HepG2 (cell line): ENCODE results near the gene FBXW12. TPM values are rescaled to one million over a fixed set of nuclear protein-coding genes. Genes with fewer than 3 reads are reported as not detected.

Source experiments
- ATAC-seq: fragments of 200-7000 bp; cut with Tn5 transposase; 3 replicates; pipeline ENCODE4 v1.9.1; 2020; ENCODE audit warnings: mild to moderate bottlenecking, moderate library complexity
- BruUV-seq: library from RNA; stranded (reverse); fragments of 400-500 nt; replicated peaks from 2 replicates; lab custom pipeline; 2021; lab: Mats Ljungman, UMichigan
- CTCF ChIA-PET: fragments of 300-600 bp; formaldehyde crosslinking; extraction: SDS; loops from one replicate; lab custom pipeline; 2021; ENCODE audit warnings: low total read pairs, inconsistent platforms, low intra/inter-chr PET ratio; lab: Yijun Ruan, JAX
- POLR2A ChIA-PET: fragments of 350-600 bp; sonication (Branson Sonifier 250); formaldehyde crosslinking; loops from one replicate; lab custom pipeline; 2020; ENCODE audit warnings: antibody characterized with exemption, inconsistent platforms; lab: Yijun Ruan, JAX
- DNase-seq: peaks from one replicate; pipeline ENCODE4 v3.0.0-alpha.2; 2015; ENCODE audit warnings: low spot score
- FAIRE-seq: peaks from 3 replicates; lab custom pipeline; 2011; peaks lifted over from hg19 to GRCh38; lab: Jason Lieb, UNC
- H2AFZ ChIP-seq: one replicate; pipeline ENCODE4 v1.6.1; 2011; ENCODE audit warnings: low read length, inconsistent platforms
- H3K27ac ChIP-seq: fragments of 300-600 bp; 3 replicates; pipeline ENCODE4 v1.8.0; 2011; ENCODE audit warnings: mixed run types, mild to moderate bottlenecking, mixed read lengths, low read length, inconsistent platforms; ENCODE audit not compliant: insufficient read depth; ENCODE audit errors: extremely low read length
- H3K27me3 ChIP-seq, 2 experiments: fragments of 200-600 bp in 1 of 2; 2 replicates in 1 of 2; 3 replicates in 1 of 2; pipeline versions ENCODE4 v1.6.0 to v1.8.0; 2011; ENCODE audit warnings: low read length in 2 of 2, mild to moderate bottlenecking in 2 of 2, moderate library complexity in 2 of 2, inconsistent platforms in 1 of 2; ENCODE audit not compliant: insufficient read depth in 2 of 2, control insufficient read depth in 1 of 2
- H3K36me3 ChIP-seq, 2 experiments: fragments of 200-600 bp in 1 of 2; replicated peaks in 1 of 2; 2 replicates in 1 of 2; 3 replicates in 1 of 2; pipeline versions ENCODE4 v1.5.1 to v1.8.0; 2011; ENCODE audit warnings: low read length in 2 of 2, inconsistent platforms in 1 of 2; ENCODE audit not compliant: insufficient read depth in 2 of 2, control insufficient read depth in 1 of 2
- H3K4me1 ChIP-seq: 2 replicates; pipeline ENCODE4 v1.5.1; 2012; ENCODE audit warnings: low read length, inconsistent platforms; ENCODE audit not compliant: insufficient read depth
- H3K4me2 ChIP-seq: 2 replicates; pipeline ENCODE4 v1.6.0; 2011; ENCODE audit warnings: low read depth, low read length, inconsistent platforms
- H3K4me3 ChIP-seq, 3 experiments: fragments of 200-600 bp in 1 of 3; sonication (generic), shearing (Covaris generic) in 1 of 3; replicated peaks in 1 of 3; 2 replicates each; pipeline ENCODE4 v1.5.1; 2011 to 2016; ENCODE audit warnings: low read length in 3 of 3, inconsistent platforms in 2 of 3, low read depth in 2 of 3, mild to moderate bottlenecking in 2 of 3, control low read depth in 1 of 3, mixed read lengths in 1 of 3; ENCODE audit not compliant: insufficient read depth in 1 of 3
- H3K79me2 ChIP-seq: one replicate; pipeline ENCODE4 v1.6.1; 2011; ENCODE audit warnings: low read length, inconsistent platforms; ENCODE audit not compliant: insufficient read depth
- H3K9ac ChIP-seq: 2 replicates; pipeline ENCODE4 v1.6.0; 2011; ENCODE audit warnings: mild to moderate bottlenecking, low read depth, low read length, inconsistent platforms; ENCODE audit not compliant: insufficient read depth
- H3K9me3 ChIP-seq: 2 replicates; pipeline ENCODE4 v1.5.1; 2012; ENCODE audit warnings: mild to moderate bottlenecking, low read length
- H4K20me1 ChIP-seq: 2 replicates; pipeline ENCODE4 v1.6.0; 2011; ENCODE audit warnings: inconsistent platforms, mild to moderate bottlenecking, low read length, moderate library complexity; ENCODE audit not compliant: insufficient read depth
- AGO1 ChIP-seq: fragments of 200-400 bp; formaldehyde crosslinking; IDR thresholded peaks from 2 replicates; pipeline ENCODE4 v1.6.1; 2017; ENCODE audit warnings: mild to moderate bottlenecking, low read depth, low read length, moderate library complexity; ENCODE audit not compliant: poor library complexity, severe bottlenecking
- ATRX ChIP-seq: sonication (generic); formaldehyde crosslinking; IDR thresholded peaks from 2 replicates; pipeline ENCODE4 v1.4.0; 2020; ENCODE audit warnings: missing genetic modification reagents, borderline replicate concordance
- CBX2 ChIP-seq, 2 experiments: fragments of 200-600 bp in 1 of 2; sonication (generic); formaldehyde crosslinking in 1 of 2; IDR thresholded peaks; 2 replicates each; pipeline versions ENCODE4 v1.7.0 to v1.8.1; 2018 to 2022; ENCODE audit warnings: low read depth in 2 of 2, low read length in 1 of 2, mild to moderate bottlenecking in 1 of 2, missing genetic modification reagents in 1 of 2
- E2F5 ChIP-seq: sonication (generic); formaldehyde crosslinking; conservative IDR thresholded peaks from 2 replicates; pipeline ENCODE4 v1.4.0; 2020; ENCODE audit warnings: missing genetic modification reagents
- ETV5 ChIP-seq: IDR thresholded peaks from 2 replicates; pipeline ENCODE4 v1.6.1; 2018; ENCODE audit warnings: missing biosample characterization, missing genetic modification reagents, inconsistent platforms, borderline replicate concordance
- FOXC1 ChIP-seq: sonication (generic); formaldehyde crosslinking; IDR thresholded peaks from 2 replicates; pipeline ENCODE4 v1.8.0; 2022; ENCODE audit warnings: mild to moderate bottlenecking, missing genetic modification reagents, borderline replicate concordance
- HNRNPH1 ChIP-seq: fragments of 200-400 bp; formaldehyde crosslinking; optimal IDR thresholded peaks from 2 replicates; pipeline ENCODE3; 2017; ENCODE audit warnings: mild to moderate bottlenecking, low read depth, low read length
- HNRNPL ChIP-seq: fragments of 200-400 bp; formaldehyde crosslinking; IDR thresholded peaks from 2 replicates; pipeline ENCODE4 v1.6.1; 2017; ENCODE audit warnings: mild to moderate bottlenecking, low read depth, low read length
- IKZF5 ChIP-seq: IDR thresholded peaks from 2 replicates; pipeline ENCODE4 v1.6.1; 2018; ENCODE audit warnings: missing genetic modification reagents, mild to moderate bottlenecking, missing compliant biosample characterization
- KDM2A ChIP-seq: sonication (generic); formaldehyde crosslinking; IDR thresholded peaks from 2 replicates; pipeline ENCODE4 v1.4.0; 2020; ENCODE audit warnings: low read depth, missing genetic modification reagents, borderline replicate concordance
- KLF6 ChIP-seq: IDR thresholded peaks from 2 replicates; pipeline ENCODE4 v1.8.0; 2016; ENCODE audit warnings: missing biosample characterization, missing genetic modification reagents
- POLR2G ChIP-seq: fragments of 200-400 bp; formaldehyde crosslinking; IDR thresholded peaks from 2 replicates; pipeline ENCODE4 v1.6.1; 2018; ENCODE audit warnings: mild to moderate bottlenecking, low read depth, low read length, moderate library complexity
- RCOR2 ChIP-seq: IDR thresholded peaks from 2 replicates; pipeline ENCODE4 v1.6.1; 2016; ENCODE audit warnings: missing biosample characterization, missing genetic modification reagents
- TCF12 ChIP-seq, 2 experiments: fragments of 450-650 bp in 1 of 2; sonication (generic) in 1 of 2; formaldehyde crosslinking in 1 of 2; IDR thresholded peaks; 2 replicates each; pipeline versions ENCODE4 v1.6.1 to v1.8.0; 2017 to 2022; ENCODE audit warnings: antibody characterized with exemption in 1 of 2, mild to moderate bottlenecking in 1 of 2, missing genetic modification reagents in 1 of 2, moderate library complexity in 1 of 2
- XBP1 ChIP-seq: sonication (generic); formaldehyde crosslinking; IDR thresholded peaks from 2 replicates; pipeline ENCODE4 v1.5.0; 2020; ENCODE audit warnings: missing genetic modification reagents
- ZKSCAN1 ChIP-seq: fragments of 150-350 bp; IDR thresholded peaks from 2 replicates; pipeline ENCODE4 v1.6.1; 2014; ENCODE audit warnings: low read length
- ZNF362 ChIP-seq: sonication (generic); formaldehyde crosslinking; IDR thresholded peaks from 2 replicates; pipeline ENCODE4 v1.4.0; 2020; ENCODE audit warnings: missing genetic modification reagents, mild to moderate bottlenecking, borderline replicate concordance
- ZNF446 ChIP-seq: sonication (generic); formaldehyde crosslinking; IDR thresholded peaks from 2 replicates; pipeline ENCODE4 v1.5.0; 2020; ENCODE audit warnings: mild to moderate bottlenecking, missing genetic modification reagents
- ZNF580 ChIP-seq: IDR thresholded peaks from 2 replicates; pipeline ENCODE4 v1.6.1; 2016; ENCODE audit warnings: low read depth, borderline replicate concordance
- ZNF772 ChIP-seq: sonication (generic); formaldehyde crosslinking; IDR thresholded peaks from 2 replicates; pipeline ENCODE4 v1.5.0; 2020; ENCODE audit warnings: mild to moderate bottlenecking, missing genetic modification reagents
- WGBS: methylation state at CpG from one replicate; pipeline ENCODE4 v1.1.6; 2017; ENCODE audit warnings: low lambda C conversion rate; 5-methylcytosine and 5-hydroxymethylcytosine counted together
- in situ Hi-C: cut with HindIII; loops from 2 replicates; pipeline ENCODE4 v1.10.0; 2017; ENCODE audit warnings: low pct_unique_long_range_greater_than_20kb; ENCODE audit not compliant: extremely low pct_ligation_motif_present
- intact Hi-C: fragments of 100-400 bp; cut with micrococcal nuclease; formaldehyde crosslinking; loops from one replicate; pipeline ENCODE4 v1.10.0; 2022; ENCODE audit not compliant: unreplicated experiment
- polyA plus RNA-seq, 8 experiments: library from polyadenylated mRNA; depleted of rRNA in 3 of 8; stranded (reverse) in 7 of 8; unstranded in 1 of 8; fragments of >200 nt; fragmentation: Illumina TruSeq in 4 of 8; extraction: Trizol in 4 of 8; gene quantifications; 2 replicates each; pipeline versions ENCODE4 v1.2.1 to v1.2.3, GENCODE V29; 2011 to 2016; ENCODE audit warnings: low read depth in 4 of 8, missing spikeins in 1 of 8, mixed read lengths in 1 of 8; ENCODE audit not compliant: insufficient read depth in 1 of 8
- total RNA-seq, 5 experiments: library from RNA; depleted of rRNA; stranded (reverse); fragments of >200 nt; fragmentation: Illumina TruSeq; extraction: Trizol; gene quantifications; 2 replicates each; pipeline ENCODE4 v1.2.3, GENCODE V29; 2016; ENCODE audit warnings: low read depth in 1 of 5

The FBXW12 gene
- total and polyA plus RNA-seq, 2 of the 13 experiments (the other 11 are each of a cell fraction or from before 2014, with no cell fraction given), result not detected

GRCh38 chr3:48397767-48398681 is 26.0 kb downstream of the FBXW12 start:
- no TSS peak for BruUV-seq
- H3K4me2 ChIP-seq, result no peak overlapping the region
- peaks cover 17% of the 10 kb centered on the region for H3K4me1 ChIP-seq
- in situ Hi-C loops, result no loop called here
- WGBS, result 31% methylated on average over 5 of the region's 9 CpGs
- ChIA-PET CTCF (interaction anchor here (1.3 to 4.8 kb wide), 2 partner anchors 37 to 38 kb away, joined by 4 to 117 read pairs; no protein-coding TSS in a partner anchor), POLR2A (interaction anchor here (0.7 to 4.0 kb wide), 3 partner anchors 31 to 42 kb away, joined by 3 to 59 read pairs (median 7); partner anchors contain the start of gene CCDC51)
- DNase-seq (no peak), ATAC-seq (peak; percentile 30), FAIRE-seq (no peak)
- no peaks in the 10 kb centered on the region; a peak in 1 of 5 replicates for H3K27me3 ChIP-seq
- H3K79me2 ChIP-seq, result no peaks in the 10 kb centered on the region
- H2AFZ ChIP-seq, result no peak overlapping the region
- H3K27ac ChIP-seq, result no peak overlapping the region
- peaks cover 4% of the 10 kb centered on the region; the same call in 1 of the 2 replicates for H4K20me1 ChIP-seq
- H3K36me3 ChIP-seq, result no peaks in the 10 kb centered on the region
- H3K4me3 ChIP-seq, result no peak overlapping the region
- no peaks in the 10 kb centered on the region for H3K9me3 ChIP-seq
- intact Hi-C loops, result no loop called here
- no peak overlapping the region for H3K9ac ChIP-seq
- TF ChIP-seq HNRNPH1 (peak; percentile 28), POLR2G (peak; percentile 71), RCOR2 (CRISPR knock-in tag) (no peak), ZNF362 (CRISPR knock-in tag) (no peak), KDM2A (CRISPR knock-in tag) (peak; percentile 75; the same call in 1 of the 2 replicates), ATRX (CRISPR knock-in tag) (no peak), ETV5 (CRISPR knock-in tag) (no peak), ZNF580 (CRISPR knock-in tag) (no peak), FOXC1 (CRISPR knock-in tag) (0 out of 2 replicates have a peak, but pooled peaks have one; percentile 21), ZKSCAN1 (no peak), HNRNPL (peak; percentile 62; the same call in 1 of the 2 replicates), XBP1 (CRISPR knock-in tag) (no peak), E2F5 (CRISPR knock-in tag) (no peak), TCF12 (IDR thresholded peaks at IDR 0.05) (no peak), TCF12 (CRISPR knock-in tag; IDR thresholded peaks at IDR 0.05) (no peak), KLF6 (no peak), ZNF772 (CRISPR knock-in tag) (no peak), AGO1 (peak; percentile 97), CBX2 (IDR thresholded peaks at IDR 0.05; ENCODE audit: low read depth, low read length) (no peak), CBX2 (CRISPR knock-in tag; IDR thresholded peaks at IDR 0.05; ENCODE audit: low read depth) (no peak), IKZF5 (CRISPR knock-in tag) (no peak), ZNF446 (CRISPR knock-in tag) (0 out of 2 replicates have a peak, but pooled peaks have one; percentile 25)
